ENCODE measurements around the gene RPS6KA2.

Gene RPS6KA2

DNA sequence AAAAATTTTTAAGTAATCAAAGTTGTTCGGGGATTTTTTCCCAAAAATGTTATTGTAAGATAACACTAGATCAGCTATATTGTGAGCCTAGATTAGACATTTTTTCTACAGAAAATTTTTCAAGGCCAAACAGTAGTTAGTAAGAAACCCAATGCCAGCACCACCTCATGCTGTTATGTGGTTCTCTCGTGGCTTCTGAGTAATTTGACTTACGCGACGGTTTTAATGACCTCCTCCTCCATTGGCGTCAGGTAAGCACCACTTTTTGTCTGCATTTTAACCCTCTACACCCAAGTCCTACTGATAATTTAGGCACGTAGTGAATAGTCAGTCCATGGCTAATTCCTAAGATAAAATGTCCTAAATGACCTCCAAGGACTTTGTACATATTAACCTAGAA, 9.7 kb downstream of the RPS6KA2 start:
- no peak overlapping the region for H3K4me3 ChIP-seq (ENCODE audit: low read depth in 1 of 2, low read length in 2 of 2)
- H3K4me1 ChIP-seq (ENCODE audit: control insufficient read depth in 1 of 2, insufficient read depth in 2 of 2, low read length in 2 of 2), result peaks cover 11 to 21% of the 10 kb centered on the region in 2 donors
- no peak overlapping the region for H3K9ac ChIP-seq (ENCODE audit: low read depth in 1 of 2, low read length in 2 of 2)
- H3K27ac ChIP-seq (ENCODE audit: low read depth, low read length), result no peak overlapping the region
- H3K27me3 ChIP-seq (ENCODE audit: control insufficient read depth in 1 of 2, insufficient read depth in 2 of 2, low read length in 2 of 2), result no peaks in the 10 kb centered on the region
- H3K36me3 ChIP-seq (ENCODE audit: control insufficient read depth in 1 of 2, insufficient read depth in 2 of 2, low read length in 2 of 2), result peaks cover 0 to 4% of the 10 kb centered on the region in 2 donors
- H3K9me3 ChIP-seq (ENCODE audit: control insufficient read depth in 1 of 2, low read length in 2 of 2), result no peaks in the 10 kb centered on the region

DNA sequence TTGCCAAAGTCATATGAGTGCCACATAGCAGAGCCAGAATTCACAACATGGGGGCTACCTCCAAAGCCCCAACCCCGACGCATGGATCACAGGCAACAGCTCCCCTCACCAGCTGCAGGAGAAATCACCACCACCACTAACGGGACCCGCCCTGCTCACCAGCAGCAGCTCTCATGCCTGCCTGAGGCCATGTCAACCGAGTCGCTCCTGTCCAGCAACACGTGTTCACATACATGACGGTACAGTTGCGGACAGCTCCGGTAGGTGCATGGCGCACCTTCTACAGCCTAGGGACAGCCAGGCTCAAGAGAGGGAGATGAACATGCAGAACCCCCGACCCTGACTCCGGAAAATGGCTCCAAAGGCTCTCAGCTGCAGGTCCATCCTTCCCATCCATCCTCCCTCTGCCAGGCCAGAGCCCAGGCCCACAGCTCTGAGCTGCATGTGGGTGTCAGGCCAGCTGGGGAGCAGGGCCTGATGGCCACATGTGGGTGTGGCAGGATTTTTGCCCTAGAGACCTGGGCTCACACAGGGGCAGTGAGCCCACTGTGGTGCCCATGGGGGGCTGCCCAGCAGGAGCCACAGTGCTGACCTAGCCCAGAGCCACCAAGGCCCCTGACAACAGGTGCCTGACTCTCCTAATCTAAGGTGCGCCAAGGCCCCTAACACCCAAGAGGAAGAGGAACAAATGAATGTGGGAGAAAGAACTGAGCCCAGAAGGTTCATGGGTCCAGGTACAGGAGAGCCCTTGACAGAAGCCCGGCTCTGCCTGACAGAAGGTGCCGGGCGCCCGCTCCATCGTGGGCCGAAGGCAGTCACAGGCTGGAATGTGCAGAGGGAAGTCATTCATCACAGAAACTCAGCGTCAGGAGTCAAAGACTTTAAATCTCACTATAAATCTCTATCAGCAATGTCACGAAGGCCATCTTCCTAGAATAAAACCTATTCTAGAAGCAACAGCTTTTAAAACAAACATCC, 10.5 kb downstream of the RPS6KA2 start:
- peaks cover 13 to 16% of the 10 kb centered on the region in 2 donors for H3K4me1 ChIP-seq (ENCODE audit: control insufficient read depth in 1 of 2, insufficient read depth in 2 of 2, low read length in 2 of 2)
- no peak overlapping the region for H3K27ac ChIP-seq (ENCODE audit: low read depth, low read length)
- no peak overlapping the region for H3K4me3 ChIP-seq (ENCODE audit: low read depth in 1 of 2, low read length in 2 of 2)
- H3K9ac ChIP-seq (ENCODE audit: low read depth in 1 of 2, low read length in 2 of 2), result no peak overlapping the region
- H3K9me3 ChIP-seq (ENCODE audit: control insufficient read depth in 1 of 2, low read length in 2 of 2), result no peaks in the 10 kb centered on the region
- no peaks in the 10 kb centered on the region for H3K27me3 ChIP-seq (ENCODE audit: control insufficient read depth in 1 of 2, insufficient read depth in 2 of 2, low read length in 2 of 2)
- peaks cover 0 to 4% of the 10 kb centered on the region in 2 donors for H3K36me3 ChIP-seq (ENCODE audit: control insufficient read depth in 1 of 2, insufficient read depth in 2 of 2, low read length in 2 of 2)

DNA sequence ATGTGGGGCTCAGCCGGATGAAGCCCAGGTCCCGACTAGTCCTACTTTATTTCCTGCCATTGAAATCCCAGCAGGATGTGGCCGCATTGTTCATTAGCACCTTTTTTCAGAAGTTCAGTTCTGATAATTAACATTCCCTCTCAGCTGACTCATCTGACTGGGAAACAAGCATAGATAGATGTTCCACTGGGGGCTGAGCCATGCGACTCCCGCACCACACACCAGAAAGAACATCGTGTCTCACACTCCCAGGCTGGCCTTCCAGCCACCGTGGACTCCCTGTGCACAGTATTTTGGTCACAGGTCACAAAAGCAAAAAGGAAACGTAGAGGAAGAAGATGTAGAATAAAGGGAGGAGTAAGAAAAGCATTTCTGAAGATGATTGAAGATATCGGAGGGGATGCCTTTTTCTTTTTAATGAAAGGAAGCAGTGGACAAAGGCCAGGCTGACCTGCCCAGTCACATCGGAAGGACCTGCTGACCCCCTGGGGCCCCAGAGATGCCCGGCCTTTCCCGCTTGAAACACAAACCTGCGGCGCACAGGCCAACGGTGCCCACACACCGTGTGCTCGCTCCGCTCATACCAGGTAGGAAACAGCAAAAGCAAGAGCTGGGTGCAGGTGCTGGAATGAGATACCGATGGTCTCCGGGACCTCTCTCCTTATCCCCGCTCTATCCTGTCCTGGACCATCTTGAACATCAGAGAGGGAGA, 11.8 kb downstream of the RPS6KA2 start:
- Histone ChIP-seq H3K36me3 (ENCODE audit: control insufficient read depth in 1 of 2, insufficient read depth in 2 of 2, low read length in 2 of 2) (peaks cover 0 to 4% of the 10 kb centered on the region in 2 donors), H3K9me3 (ENCODE audit: control insufficient read depth in 1 of 2, low read length in 2 of 2) (no peaks in the 10 kb centered on the region), H3K27ac (ENCODE audit: low read depth, low read length) (no peak overlapping the region), H3K27me3 (ENCODE audit: control insufficient read depth in 1 of 2, insufficient read depth in 2 of 2, low read length in 2 of 2) (no peaks in the 10 kb centered on the region), H3K4me1 (ENCODE audit: control insufficient read depth in 1 of 2, insufficient read depth in 2 of 2, low read length in 2 of 2) (peaks cover 4 to 5% of the 10 kb centered on the region in 2 donors), H3K4me3 (ENCODE audit: low read depth in 1 of 2, low read length in 2 of 2) (no peak overlapping the region), H3K9ac (ENCODE audit: low read depth in 1 of 2, low read length in 2 of 2) (no peak overlapping the region)

DNA sequence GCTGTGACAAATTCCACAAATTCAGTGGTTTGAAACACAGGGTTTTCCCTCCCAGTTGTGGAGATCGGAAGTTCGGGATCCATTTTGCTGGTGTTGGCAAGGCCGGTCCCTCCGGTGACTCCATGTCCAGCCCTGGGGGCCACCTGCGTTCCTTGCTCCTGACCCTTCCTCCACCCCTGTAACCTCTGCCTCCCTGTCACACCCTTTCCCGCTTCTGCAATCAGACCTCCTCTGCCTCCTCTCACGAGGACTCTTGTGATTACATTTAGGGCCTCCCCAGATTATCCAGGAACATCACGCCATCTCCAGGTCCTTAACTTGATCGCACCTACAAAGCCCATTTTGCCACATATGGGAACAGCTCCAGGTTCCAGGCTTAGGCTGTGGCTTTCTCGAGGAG, 12.5 kb downstream of the RPS6KA2 start:
- Histone ChIP-seq H3K27ac (ENCODE audit: low read depth, low read length) (no peak overlapping the region), H3K9ac (ENCODE audit: low read depth in 1 of 2, low read length in 2 of 2) (no peak overlapping the region), H3K4me3 (ENCODE audit: low read depth in 1 of 2, low read length in 2 of 2) (no peak overlapping the region), H3K9me3 (ENCODE audit: control insufficient read depth in 1 of 2, low read length in 2 of 2) (no peaks in the 10 kb centered on the region), H3K27me3 (ENCODE audit: control insufficient read depth in 1 of 2, insufficient read depth in 2 of 2, low read length in 2 of 2) (no peaks in the 10 kb centered on the region), H3K36me3 (ENCODE audit: control insufficient read depth in 1 of 2, insufficient read depth in 2 of 2, low read length in 2 of 2) (peaks cover 0 to 4% of the 10 kb centered on the region in 2 donors), H3K4me1 (ENCODE audit: control insufficient read depth in 1 of 2, insufficient read depth in 2 of 2, low read length in 2 of 2) (peaks cover 4 to 5% of the 10 kb centered on the region in 2 donors)

DNA sequence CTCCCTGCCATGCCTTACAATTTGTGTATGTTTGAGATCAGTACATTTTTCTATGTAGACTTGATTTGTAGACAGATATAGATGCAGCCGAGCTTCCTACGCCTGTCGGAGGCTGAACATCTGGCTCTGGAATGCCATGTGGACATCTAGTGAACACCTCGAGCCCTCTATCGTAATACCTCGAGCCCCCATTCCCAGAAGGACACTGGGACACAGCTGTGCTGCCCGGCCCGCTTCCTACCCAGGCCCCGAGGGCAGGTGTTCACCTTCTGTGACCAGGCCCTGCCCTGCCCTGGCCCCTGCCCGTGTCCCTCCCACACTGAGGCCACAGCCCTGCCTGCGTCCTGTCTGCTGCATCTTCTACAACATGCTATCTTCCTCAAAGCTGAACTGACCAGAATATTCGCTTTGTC, 12.9 kb downstream of the RPS6KA2 start:
- H3K36me3 ChIP-seq (ENCODE audit: control insufficient read depth in 1 of 2, insufficient read depth in 2 of 2, low read length in 2 of 2), result peaks cover 0 to 4% of the 10 kb centered on the region in 2 donors
- no peaks in the 10 kb centered on the region for H3K9me3 ChIP-seq (ENCODE audit: control insufficient read depth in 1 of 2, low read length in 2 of 2)
- H3K4me1 ChIP-seq (ENCODE audit: control insufficient read depth in 1 of 2, insufficient read depth in 2 of 2, low read length in 2 of 2), result peaks cover 4 to 5% of the 10 kb centered on the region in 2 donors
- no peaks in the 10 kb centered on the region for H3K27me3 ChIP-seq (ENCODE audit: control insufficient read depth in 1 of 2, insufficient read depth in 2 of 2, low read length in 2 of 2)
- H3K27ac ChIP-seq (ENCODE audit: low read depth, low read length), result no peak overlapping the region
- no peak overlapping the region for H3K4me3 ChIP-seq (ENCODE audit: low read depth in 1 of 2, low read length in 2 of 2)
- no peak overlapping the region for H3K9ac ChIP-seq (ENCODE audit: low read depth in 1 of 2, low read length in 2 of 2)

DNA sequence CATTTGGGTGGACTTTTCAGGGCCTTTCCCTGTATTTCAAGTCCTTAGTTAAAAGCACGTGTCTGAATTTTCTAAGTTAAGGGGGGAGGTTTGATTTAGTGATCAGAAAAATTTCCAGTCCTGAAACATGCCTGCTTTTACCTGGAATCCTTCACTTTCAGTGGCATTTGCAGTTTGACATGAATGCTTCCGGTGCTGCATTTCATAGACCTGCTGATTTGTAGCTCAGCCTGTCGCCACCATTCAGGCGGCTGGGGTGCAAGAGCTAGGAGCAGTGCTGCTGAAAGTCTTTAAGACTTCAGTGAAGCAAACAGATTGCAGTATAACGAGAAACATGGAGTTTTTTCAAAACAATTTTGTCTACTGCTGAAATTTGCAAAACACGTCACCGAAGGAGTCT, 14.0 kb downstream of the RPS6KA2 start:
- Histone ChIP-seq H3K9ac (ENCODE audit: low read depth in 1 of 2, low read length in 2 of 2) (no peak overlapping the region), H3K9me3 (ENCODE audit: control insufficient read depth in 1 of 2, low read length in 2 of 2) (no peaks in the 10 kb centered on the region), H3K4me3 (ENCODE audit: low read depth in 1 of 2, low read length in 2 of 2) (no peak overlapping the region), H3K36me3 (ENCODE audit: control insufficient read depth in 1 of 2, insufficient read depth in 2 of 2, low read length in 2 of 2) (no peaks in the 10 kb centered on the region), H3K27me3 (ENCODE audit: control insufficient read depth in 1 of 2, insufficient read depth in 2 of 2, low read length in 2 of 2) (no peaks in the 10 kb centered on the region), H3K4me1 (ENCODE audit: control insufficient read depth in 1 of 2, insufficient read depth in 2 of 2, low read length in 2 of 2) (peaks cover 4 to 5% of the 10 kb centered on the region in 2 donors), H3K27ac (ENCODE audit: low read depth, low read length) (no peak overlapping the region)

DNA sequence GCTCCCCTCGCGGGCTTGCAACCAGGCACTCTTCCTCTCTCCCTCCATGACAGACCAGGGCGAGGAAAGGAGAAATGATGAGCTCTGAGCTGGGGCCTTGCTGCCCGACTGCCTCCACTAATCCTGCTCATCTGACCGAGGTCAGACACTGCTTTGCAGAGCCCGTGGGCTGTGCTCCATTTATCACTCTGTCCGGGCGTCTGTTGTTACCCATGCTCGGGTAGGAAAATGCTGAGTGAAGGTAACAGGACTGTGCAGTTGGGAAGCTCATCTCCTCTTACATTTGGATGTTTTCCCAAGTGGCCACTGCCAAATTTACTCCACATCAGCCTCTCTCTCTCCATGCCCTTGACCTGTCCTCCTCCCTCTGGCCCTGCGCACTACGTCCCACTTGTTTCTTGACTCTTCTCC, 14.6 kb downstream of the RPS6KA2 start:
- H3K4me1 ChIP-seq (ENCODE audit: control insufficient read depth in 1 of 2, insufficient read depth in 2 of 2, low read length in 2 of 2), result peaks cover 5 to 9% of the 10 kb centered on the region in 2 donors
- H3K9ac ChIP-seq (ENCODE audit: low read depth in 1 of 2, low read length in 2 of 2), result no peak overlapping the region
- H3K27ac ChIP-seq (ENCODE audit: low read depth, low read length), result no peak overlapping the region
- H3K4me3 ChIP-seq (ENCODE audit: low read depth in 1 of 2, low read length in 2 of 2), result no peak overlapping the region
- no peaks in the 10 kb centered on the region for H3K9me3 ChIP-seq (ENCODE audit: control insufficient read depth in 1 of 2, low read length in 2 of 2)
- H3K36me3 ChIP-seq (ENCODE audit: control insufficient read depth in 1 of 2, insufficient read depth in 2 of 2, low read length in 2 of 2), result no peaks in the 10 kb centered on the region
- H3K27me3 ChIP-seq (ENCODE audit: control insufficient read depth in 1 of 2, insufficient read depth in 2 of 2, low read length in 2 of 2), result no peaks in the 10 kb centered on the region

DNA sequence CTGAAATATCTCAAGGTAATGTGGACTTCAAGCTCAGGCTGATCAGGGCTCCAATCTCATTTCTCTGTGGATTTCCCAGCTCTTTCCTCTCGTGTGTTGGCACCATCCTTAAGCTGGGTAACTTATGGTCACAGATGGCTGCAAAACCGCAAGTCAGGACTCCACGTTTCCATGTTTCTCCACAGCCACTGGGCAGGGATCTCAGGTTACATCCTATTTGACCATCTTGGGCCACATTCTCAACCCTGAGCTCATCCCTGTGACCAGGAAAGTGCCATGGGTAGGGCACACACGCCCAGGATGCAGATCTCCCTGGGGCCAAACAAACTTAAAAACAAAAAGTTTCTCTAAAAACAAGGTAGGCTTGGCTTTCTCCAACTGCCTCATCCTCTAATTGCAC, 15.4 kb downstream of the RPS6KA2 start:
- H3K9me3 ChIP-seq (ENCODE audit: control insufficient read depth in 1 of 2, low read length in 2 of 2), result no peaks in the 10 kb centered on the region
- H3K4me3 ChIP-seq (ENCODE audit: low read depth in 1 of 2, low read length in 2 of 2), result no peak overlapping the region
- no peaks in the 10 kb centered on the region for H3K36me3 ChIP-seq (ENCODE audit: control insufficient read depth in 1 of 2, insufficient read depth in 2 of 2, low read length in 2 of 2)
- H3K27me3 ChIP-seq (ENCODE audit: control insufficient read depth in 1 of 2, insufficient read depth in 2 of 2, low read length in 2 of 2), result no peaks in the 10 kb centered on the region
- H3K9ac ChIP-seq (ENCODE audit: low read depth in 1 of 2, low read length in 2 of 2), result no peak overlapping the region
- H3K27ac ChIP-seq (ENCODE audit: low read depth, low read length), result no peak overlapping the region
- peaks cover 5 to 9% of the 10 kb centered on the region in 2 donors for H3K4me1 ChIP-seq (ENCODE audit: control insufficient read depth in 1 of 2, insufficient read depth in 2 of 2, low read length in 2 of 2)

DNA sequence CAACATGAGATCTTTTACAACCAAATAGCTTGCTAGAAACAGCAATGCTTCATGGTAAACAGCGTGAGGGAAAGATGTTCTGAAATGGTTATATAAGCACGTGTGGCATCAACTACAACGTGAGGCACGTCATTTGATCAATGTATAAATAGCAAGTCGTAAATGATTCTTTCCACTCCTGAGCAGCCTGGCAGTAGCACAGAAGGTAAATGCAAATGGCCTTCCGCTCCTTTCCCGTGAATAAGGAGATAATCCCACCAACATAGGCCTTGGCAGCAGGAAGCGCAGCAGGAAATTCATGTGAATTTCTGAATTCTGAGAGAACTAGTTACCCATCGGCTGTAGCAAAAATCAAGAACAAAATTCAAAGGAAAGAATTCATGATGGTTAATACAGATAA, 17.0 kb downstream of the RPS6KA2 start:
- H3K4me1 ChIP-seq (ENCODE audit: control insufficient read depth in 1 of 2, insufficient read depth in 2 of 2, low read length in 2 of 2), result peaks cover 5 to 9% of the 10 kb centered on the region in 2 donors
- no peaks in the 10 kb centered on the region for H3K9me3 ChIP-seq (ENCODE audit: control insufficient read depth in 1 of 2, low read length in 2 of 2)
- H3K9ac ChIP-seq (ENCODE audit: low read depth in 1 of 2, low read length in 2 of 2), result no peak overlapping the region
- H3K27ac ChIP-seq (ENCODE audit: low read depth, low read length), result no peak overlapping the region
- no peak overlapping the region for H3K4me3 ChIP-seq (ENCODE audit: low read depth in 1 of 2, low read length in 2 of 2)
- H3K36me3 ChIP-seq (ENCODE audit: control insufficient read depth in 1 of 2, insufficient read depth in 2 of 2, low read length in 2 of 2), result no peaks in the 10 kb centered on the region
- no peaks in the 10 kb centered on the region for H3K27me3 ChIP-seq (ENCODE audit: control insufficient read depth in 1 of 2, insufficient read depth in 2 of 2, low read length in 2 of 2)

DNA sequence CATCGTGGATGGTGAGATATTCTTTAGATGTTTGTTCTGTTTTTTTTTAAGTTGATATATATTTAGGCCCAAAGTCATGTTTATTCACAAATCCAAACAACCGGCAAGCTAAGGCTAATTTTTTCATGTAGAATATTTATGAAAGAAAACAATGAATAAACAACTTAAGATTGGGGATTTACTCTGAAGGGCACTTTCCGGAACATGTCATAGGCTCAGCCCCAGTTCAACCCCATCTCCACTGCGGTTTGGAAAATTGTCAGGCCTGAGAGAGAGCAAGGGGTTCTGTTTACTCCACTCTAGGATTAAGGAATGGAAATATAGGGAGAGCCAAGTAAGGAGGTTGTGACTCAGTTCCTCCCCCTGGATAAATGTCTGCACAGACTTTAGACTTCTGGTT, 18.3 kb downstream of the RPS6KA2 start:
- no peaks in the 10 kb centered on the region for H3K9me3 ChIP-seq (ENCODE audit: control insufficient read depth in 1 of 2, low read length in 2 of 2)
- H3K27me3 ChIP-seq (ENCODE audit: control insufficient read depth in 1 of 2, insufficient read depth in 2 of 2, low read length in 2 of 2), result no peaks in the 10 kb centered on the region
- H3K27ac ChIP-seq (ENCODE audit: low read depth, low read length), result no peak overlapping the region
- H3K36me3 ChIP-seq (ENCODE audit: control insufficient read depth in 1 of 2, insufficient read depth in 2 of 2, low read length in 2 of 2), result no peaks in the 10 kb centered on the region
- no peak overlapping the region for H3K4me3 ChIP-seq (ENCODE audit: low read depth in 1 of 2, low read length in 2 of 2)
- no peak overlapping the region for H3K9ac ChIP-seq (ENCODE audit: low read depth in 1 of 2, low read length in 2 of 2)
- H3K4me1 ChIP-seq (ENCODE audit: control insufficient read depth in 1 of 2, insufficient read depth in 2 of 2, low read length in 2 of 2), result peaks cover 5 to 9% of the 10 kb centered on the region in 2 donors
